Activated CD8-positive, alpha-beta memory T cell treated with anti-CD3 and anti-CD28 coated beads, Interleukin-2, amount 50 U/mL, for 1 hour (primary cell): ENCODE measurements around the gene PAPOLG.

ENCODE experiments used
- DNase-seq: peaks from one replicate; pipeline ENCODE4 v3.0.0-alpha.2; 2020; ENCODE audit errors: extremely low read depth

PAPOLG gene

DNA sequence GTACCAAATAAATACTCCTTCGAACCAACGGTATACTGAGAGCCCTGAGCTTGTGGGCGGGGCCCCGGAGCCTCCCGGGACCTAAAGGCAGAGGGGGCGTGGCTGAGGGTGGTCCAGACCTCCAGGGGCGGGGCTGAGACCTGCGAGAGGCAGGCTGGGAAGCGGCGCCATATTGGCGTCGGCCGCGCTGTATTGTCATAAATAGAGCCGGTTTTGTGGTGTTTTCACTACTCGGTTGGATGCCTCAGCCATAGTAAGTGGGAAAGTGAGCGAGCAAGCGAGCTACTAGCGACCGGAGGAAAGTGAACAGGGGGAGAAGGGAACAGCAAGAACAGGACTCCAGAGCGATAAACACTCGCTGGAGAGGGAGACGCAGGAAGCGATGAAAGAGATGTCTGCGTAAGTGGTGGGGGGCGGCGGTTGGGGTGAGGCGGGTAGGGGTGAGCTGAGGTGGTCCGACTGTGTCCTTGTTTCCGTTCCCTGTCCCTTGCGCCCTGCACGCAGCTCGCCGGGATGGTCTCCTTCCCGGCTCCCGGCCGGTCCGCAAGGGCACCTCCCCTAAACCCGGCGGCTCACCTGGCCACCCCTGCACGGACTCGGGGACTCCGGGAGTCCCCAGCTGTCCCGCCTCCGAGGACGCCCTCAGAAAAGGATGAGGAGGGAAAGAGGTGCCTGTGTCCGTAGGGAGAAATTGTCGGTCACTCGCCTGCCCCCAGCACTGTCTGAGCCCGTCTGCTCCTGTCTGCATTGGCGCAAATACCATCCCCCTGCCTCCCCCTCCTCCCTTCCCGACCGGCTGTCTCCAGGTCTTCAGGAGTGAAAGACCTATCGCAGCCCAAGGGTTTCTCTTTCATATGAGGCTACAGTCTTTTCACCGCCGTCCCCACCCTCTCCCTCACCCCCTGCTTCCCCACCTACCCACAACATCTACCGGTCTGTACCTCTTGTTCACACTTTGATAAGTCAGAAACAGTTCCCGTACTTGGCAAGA, at the start of gene PAPOLG:
PAPOLG (plus strand) TSS at position 172 of the 991 bp plus-strand sequence; CDS start at position 383, 211 bp downstream.
- DNase-seq = peak; percentile 90

DNA sequence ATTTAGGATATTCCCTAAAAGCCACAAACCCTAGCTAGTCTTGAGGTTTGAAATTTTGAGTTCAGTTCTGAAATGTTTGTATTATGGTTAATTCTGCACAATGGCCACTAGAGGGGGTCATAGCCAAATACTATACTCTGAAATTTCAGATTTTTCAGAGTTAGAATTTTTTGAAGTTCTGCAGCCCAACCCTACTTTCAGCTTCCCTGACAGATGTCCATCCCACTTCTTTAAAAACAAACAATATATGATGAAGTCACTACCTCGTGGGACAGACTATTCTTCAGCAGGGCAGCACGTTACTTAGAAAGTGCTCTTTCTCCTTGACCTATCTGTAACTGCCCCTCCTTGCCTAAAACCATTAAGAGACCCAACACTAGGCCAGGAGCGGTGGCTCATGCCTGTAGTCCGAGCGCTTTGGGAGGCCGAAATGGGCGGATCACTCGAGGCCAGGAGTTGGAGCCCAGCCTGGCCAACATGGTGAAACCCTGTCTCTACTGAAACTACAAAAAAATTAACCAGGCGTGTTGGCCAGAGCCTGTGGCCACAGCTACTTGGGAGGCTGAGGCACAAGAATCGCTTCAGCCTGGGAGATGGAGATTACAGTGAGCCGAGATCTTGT, 48.2 kb upstream of the PAPOLG start:
- no peak for DNase-seq

DNA sequence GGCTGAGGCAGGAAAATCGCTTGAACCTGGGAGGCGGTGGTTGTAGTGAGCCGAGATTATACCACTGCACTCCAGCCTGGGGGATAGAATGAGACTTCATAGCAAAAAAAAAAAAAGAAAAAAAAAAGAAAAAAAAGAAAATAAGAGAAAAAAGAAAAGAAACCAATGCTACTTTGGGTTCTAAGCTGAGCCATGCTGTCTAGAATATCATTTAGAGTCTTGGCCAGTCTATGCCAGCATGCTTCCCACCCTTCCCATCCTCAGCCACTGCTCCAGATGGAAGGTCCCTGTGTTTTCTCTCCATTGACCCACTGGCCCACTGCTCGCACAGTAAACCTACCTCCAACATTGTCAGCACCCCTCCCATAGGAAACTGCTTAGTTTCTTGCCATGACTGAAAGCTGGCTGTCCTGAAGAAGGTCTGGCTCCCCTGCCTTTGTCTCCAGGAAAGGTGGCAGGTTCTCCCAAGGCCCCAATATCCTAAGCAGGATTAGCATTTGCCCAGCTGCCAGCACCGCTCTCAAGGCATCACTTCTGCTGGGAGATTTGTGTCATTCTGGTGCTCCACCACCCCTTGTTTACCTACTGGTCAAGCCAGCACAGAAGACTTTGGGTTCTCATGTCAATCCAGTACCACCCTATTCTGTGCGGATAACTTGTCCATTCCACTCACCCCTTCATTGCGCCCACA, 47.3 kb upstream of the PAPOLG start:
- DNase-seq = no peak

- DNase-seq = no peak
Measured at GRCh38 chr2:60710707-60711106, 45.4 kb upstream of the PAPOLG start.

DNA sequence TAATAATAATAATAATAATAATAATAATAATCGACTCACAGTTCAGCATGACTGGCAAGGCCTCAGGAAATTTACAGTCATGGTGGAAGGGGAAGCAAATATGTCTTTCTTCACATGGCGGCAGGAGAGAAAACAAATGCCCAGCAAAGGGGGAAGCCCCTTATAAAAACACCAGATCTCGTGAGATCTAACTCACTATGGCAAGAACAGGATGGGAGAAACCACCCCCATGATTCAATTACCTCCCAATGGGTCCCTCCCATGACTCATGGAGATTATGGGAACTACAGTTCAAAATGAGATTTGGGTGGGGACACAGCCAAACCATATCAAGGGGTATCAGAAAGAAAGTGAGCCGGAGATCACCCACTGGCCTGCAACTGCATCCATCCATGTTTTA, 40.5 kb upstream of the PAPOLG start:
- DNase-seq = no peak

DNA sequence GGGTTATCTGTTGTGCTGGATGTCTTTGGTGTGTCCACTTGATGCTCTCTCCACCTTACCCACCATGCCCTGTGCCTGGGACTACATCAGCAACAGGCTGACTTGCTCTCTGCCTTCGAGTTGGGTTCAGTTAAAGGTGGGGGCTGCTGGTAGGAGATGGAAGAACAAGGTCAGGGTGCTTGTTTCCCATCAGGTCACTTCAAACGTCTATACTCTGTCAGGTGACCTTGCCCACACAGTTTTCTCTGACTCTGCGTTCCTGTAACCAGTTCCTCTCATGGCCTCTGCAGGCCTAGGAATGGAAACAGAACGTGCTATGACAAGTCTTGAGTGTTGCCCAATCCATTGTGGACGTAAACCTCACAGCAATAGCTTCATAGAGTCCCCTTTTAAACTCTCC, 38.4 kb upstream of the PAPOLG start:
- DNase-seq = no peak

GRCh38 chr2:60719331-60719730, 36.7 kb upstream of the PAPOLG start:
- no peak for DNase-seq

DNA sequence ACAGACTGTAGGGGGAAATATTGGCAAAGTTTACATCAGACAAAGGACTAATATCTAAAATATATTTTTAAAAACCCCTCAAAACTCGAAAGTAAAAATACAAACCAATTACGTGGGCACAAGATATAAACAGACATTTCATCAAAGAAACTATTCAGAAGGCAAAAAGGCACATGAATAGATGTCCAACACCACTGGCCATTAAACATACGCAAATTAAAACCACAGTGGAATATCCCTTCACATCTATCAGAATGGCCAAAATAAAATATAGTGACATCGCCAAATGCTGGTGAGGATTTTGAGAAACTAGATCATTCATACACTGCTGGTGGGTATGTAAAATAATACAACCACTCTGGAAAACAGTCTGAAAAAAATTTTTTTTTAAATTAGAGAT, 30.6 kb upstream of the PAPOLG start:
- DNase-seq = no peak

DNA sequence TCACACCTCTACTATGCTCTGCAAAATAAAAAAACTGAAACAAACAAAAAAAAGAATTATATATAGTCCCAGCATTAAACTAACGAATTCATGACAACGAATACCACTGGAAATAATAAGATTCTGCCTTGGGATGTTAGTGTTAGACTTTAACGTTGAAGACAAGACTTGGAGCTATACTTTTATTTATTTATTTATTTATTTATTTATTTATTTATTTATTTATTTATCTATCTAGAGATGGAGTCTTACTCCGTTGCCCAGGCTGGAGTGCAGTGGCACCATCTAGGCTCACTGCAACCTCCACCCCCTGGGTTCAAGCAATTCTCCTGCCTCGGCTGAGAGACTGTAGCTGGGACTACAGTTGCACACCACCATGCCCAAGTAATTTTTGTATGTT, 27.2 kb upstream of the PAPOLG start:
- no peak for DNase-seq

GRCh38 chr2:60735496-60736250, 20.4 kb upstream of the PAPOLG start:
- no peak for DNase-seq

DNA sequence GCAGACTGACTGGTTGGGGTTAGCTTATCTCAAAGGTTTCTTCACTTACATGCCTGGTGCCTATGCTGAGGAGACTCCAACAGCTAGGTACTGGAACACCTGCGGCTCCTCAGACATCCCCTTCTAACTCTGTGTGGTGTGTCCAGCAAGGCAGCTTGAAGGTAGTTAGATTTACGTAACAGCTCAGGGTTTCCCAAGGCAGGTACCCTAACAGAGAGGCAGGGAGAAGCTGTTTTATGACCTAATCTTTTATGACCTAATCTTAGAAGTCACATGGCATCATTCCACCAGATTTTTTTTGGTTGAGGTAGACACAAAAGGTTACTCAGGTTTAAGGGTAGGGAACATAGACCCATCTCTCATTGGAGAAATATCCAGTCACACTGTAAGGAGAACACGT, 17.4 kb upstream of the PAPOLG start:
- DNase-seq = no peak

DNA sequence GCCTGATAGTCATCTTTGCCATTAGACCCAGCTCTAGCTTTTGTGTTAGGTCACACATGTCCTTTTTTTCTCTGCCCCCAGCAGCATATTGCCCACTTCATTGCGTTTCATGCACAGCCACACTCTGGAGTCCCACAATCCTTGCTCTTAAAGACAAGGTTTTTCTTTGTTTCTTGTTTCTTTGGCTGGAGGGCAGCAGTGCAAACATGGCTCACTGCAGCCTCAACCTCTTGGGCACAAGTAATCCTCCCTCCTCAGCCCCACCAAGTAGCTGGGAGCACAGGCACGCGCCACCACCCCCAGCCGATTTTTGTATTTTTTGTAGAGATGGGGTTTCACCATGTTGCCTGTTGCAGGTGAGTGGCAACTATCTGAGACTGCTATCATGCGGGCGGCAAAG, 16.9 kb upstream of the PAPOLG start:
- DNase-seq = no peak

GRCh38 chr2:60741576-60741975, 14.5 kb upstream of the PAPOLG start:
- DNase-seq = no peak

GRCh38 chr2:60742419-60742818, 13.6 kb upstream of the PAPOLG start:
- no peak for DNase-seq

- DNase-seq = no peak
Measured at GRCh38 chr2:60745330-60745729, 10.7 kb upstream of the PAPOLG start.

GRCh38 chr2:60745761-60746160, 10.3 kb upstream of the PAPOLG start:
- no peak for DNase-seq

- DNase-seq = no peak
Measured at GRCh38 chr2:60746318-60746717, 9.8 kb upstream of the PAPOLG start.

DNA sequence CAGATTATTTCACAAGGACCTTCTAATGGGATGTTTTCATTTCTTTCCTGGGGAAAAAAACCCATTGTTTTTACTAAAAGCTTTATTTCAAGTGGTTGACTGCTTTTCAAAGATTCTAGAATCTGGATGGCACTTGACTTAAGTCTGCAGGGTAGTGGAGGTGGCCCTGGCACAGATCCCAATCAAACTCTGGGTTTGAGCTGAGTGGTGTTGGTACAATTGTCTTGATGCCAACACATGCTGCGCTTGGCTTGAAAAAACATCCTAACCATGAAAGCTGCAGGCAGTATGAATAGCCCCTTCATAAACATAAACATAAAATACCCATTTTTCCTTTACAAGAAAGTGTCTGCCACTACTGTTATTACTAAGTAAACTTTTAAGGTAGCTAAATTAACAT, 3.6 kb downstream of the PAPOLG start:
- no peak for DNase-seq

- DNase-seq = no peak
Measured at GRCh38 chr2:60764736-60765534, 8.9 kb downstream of the PAPOLG start.

- no peak for DNase-seq
Measured at GRCh38 chr2:60766283-60766682, 10.2 kb downstream of the PAPOLG start.

DNA sequence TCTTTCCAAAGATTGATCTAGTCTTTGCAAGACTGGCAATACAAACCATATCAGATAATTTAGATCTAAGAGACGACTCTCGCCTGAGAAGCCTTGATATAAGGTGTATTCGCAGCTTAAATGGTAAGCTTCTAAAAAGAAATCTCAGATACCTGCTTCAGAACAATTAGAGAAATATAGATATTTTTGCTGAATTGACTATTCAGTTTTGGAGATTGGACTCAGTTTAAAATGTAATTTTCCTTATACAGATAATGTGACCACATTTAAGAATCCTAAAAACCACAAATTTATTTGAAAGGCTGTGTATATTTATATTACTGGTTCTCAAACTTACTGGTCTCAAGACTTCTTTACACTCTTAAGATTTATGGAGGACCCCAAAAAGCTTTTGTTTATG, 15.4 kb downstream of the PAPOLG start:
- no peak for DNase-seq
